ENCODE measurements around the gene TGOLN2.

DNA sequence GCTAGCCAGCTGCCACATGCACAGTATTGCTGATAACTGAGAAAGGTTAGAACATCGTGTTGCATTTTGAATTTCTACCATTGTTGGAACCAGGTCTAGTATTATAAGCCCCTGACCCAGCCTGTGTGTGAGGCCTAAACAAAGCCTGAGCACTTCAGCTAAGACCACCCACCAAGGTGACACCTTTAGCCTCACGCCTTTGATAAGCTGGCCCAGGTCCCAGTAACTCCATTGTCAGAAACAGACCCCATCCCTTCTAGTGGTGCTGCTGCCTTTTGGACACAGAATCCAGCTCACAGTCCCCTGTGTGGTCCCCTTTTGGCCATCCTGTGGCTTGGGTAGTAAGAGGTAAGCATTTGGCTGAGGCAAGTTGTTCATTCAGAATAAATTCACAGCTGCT, 28.4 kb upstream of the TGOLN2 start:
- TF ChIP-seq, protein P1, sequence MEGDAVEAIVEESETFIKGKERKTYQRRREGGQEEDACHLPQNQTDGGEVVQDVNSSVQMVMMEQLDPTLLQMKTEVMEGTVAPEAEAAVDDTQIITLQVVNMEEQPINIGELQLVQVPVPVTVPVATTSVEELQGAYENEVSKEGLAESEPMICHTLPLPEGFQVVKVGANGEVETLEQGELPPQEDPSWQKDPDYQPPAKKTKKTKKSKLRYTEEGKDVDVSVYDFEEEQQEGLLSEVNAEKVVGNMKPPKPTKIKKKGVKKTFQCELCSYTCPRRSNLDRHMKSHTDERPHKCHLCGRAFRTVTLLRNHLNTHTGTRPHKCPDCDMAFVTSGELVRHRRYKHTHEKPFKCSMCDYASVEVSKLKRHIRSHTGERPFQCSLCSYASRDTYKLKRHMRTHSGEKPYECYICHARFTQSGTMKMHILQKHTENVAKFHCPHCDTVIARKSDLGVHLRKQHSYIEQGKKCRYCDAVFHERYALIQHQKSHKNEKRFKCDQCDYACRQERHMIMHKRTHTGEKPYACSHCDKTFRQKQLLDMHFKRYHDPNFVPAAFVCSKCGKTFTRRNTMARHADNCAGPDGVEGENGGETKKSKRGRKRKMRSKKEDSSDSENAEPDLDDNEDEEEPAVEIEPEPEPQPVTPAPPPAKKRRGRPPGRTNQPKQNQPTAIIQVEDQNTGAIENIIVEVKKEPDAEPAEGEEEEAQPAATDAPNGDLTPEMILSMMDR (IDR thresholded peaks at IDR 0.05): no peak
- no peak for TF ChIP-seq POLR2A (IDR thresholded peaks at IDR 0.05)
